ENCODE measurements around the gene FLYWCH1. TPM values are rescaled to one million over a fixed set of nuclear protein-coding genes. Genes with fewer than 3 reads are reported as not detected.
A peak's percentile ranks its signal among the peaks of the same experiment; 100 is the strongest.
"Not testable (repeated sequence)": the region's sequence is repeated elsewhere in the genome, so short reads cannot be mapped to it uniquely, and the experiment has no call there.

The FLYWCH1 gene
- total RNA-seq, 1 donor from 2014 or later, result 30.8 TPM

- no peak for DNase-seq (ENCODE audit: low spot score)
These were observed 14.9 kb downstream of the FLYWCH1 start for GRCh38 chr16:2926650-2926999.

GRCh38 chr16:2927010-2927646 lies 15.4 kb downstream of the FLYWCH1 start:
- DNase-seq (ENCODE audit: low spot score), result peak; percentile 84

- DNase-seq (ENCODE audit: low spot score), result not testable (repeated sequence)
These were observed 16.4 kb downstream of the FLYWCH1 start for GRCh38 chr16:2928151-2928550.

- no peak for DNase-seq (ENCODE audit: low spot score)
These were observed 17.1 kb downstream of the FLYWCH1 start for GRCh38 chr16:2928796-2929195.

- no peak for DNase-seq (ENCODE audit: low spot score)
These were observed 18.0 kb downstream of the FLYWCH1 start for GRCh38 chr16:2929693-2930092.

- DNase-seq (ENCODE audit: low spot score), result no peak
These were observed 18.5 kb downstream of the FLYWCH1 start for GRCh38 chr16:2930236-2930635.

GRCh38 chr16:2931231-2931914 lies 19.6 kb downstream of the FLYWCH1 start:
- not testable (repeated sequence) for DNase-seq (ENCODE audit: low spot score)

- DNase-seq (ENCODE audit: low spot score), result no peak
These were observed 21.4 kb downstream of the FLYWCH1 start for GRCh38 chr16:2933136-2933535.

- no peak for DNase-seq (ENCODE audit: low spot score)
These were observed 22.0 kb downstream of the FLYWCH1 start for GRCh38 chr16:2933701-2934100.

- no peak for DNase-seq (ENCODE audit: low spot score)
These were observed 22.7 kb downstream of the FLYWCH1 start for GRCh38 chr16:2934450-2934849.

GRCh38 chr16:2936436-2937011 lies 24.8 kb downstream of the FLYWCH1 start:
- DNase-seq (ENCODE audit: low spot score), result no peak

- no peak for DNase-seq (ENCODE audit: low spot score)
These were observed 25.4 kb downstream of the FLYWCH1 start for GRCh38 chr16:2937170-2937569.

GRCh38 chr16:2938206-2938605 lies 26.5 kb downstream of the FLYWCH1 start:
- DNase-seq (ENCODE audit: low spot score), result no peak

- DNase-seq (ENCODE audit: low spot score), result no peak
These were observed 28.2 kb downstream of the FLYWCH1 start for GRCh38 chr16:2939968-2940367.

- DNase-seq (ENCODE audit: low spot score), result no peak
These were observed 30.3 kb downstream of the FLYWCH1 start for GRCh38 chr16:2942045-2942444.

GRCh38 chr16:2943716-2944115 lies 32.0 kb downstream of the FLYWCH1 start:
- not testable (repeated sequence) for DNase-seq (ENCODE audit: low spot score)

GRCh38 chr16:2946649-2947048 lies 34.9 kb downstream of the FLYWCH1 start:
- DNase-seq (ENCODE audit: low spot score), result no peak

GRCh38 chr16:2948807-2949704 lies 37.3 kb downstream of the FLYWCH1 start:
- DNase-seq (ENCODE audit: low spot score), result no peak

GRCh38 chr16:2949705-2950352 lies 38.1 kb downstream of the FLYWCH1 start:
- no peak for DNase-seq (ENCODE audit: low spot score)

- no peak for DNase-seq (ENCODE audit: low spot score)
These were observed 38.6 kb downstream of the FLYWCH1 start for GRCh38 chr16:2950353-2950724.

GRCh38 chr16:2950773-2951172 lies 39.0 kb downstream of the FLYWCH1 start:
- DNase-seq (ENCODE audit: low spot score), result no peak

GRCh38 chr16:2952679-2953078 lies 40.9 kb downstream of the FLYWCH1 start:
- DNase-seq (ENCODE audit: low spot score), result no peak

Measured in umbilical cord (tissue), 2 donors.